ENCODE measurements around the gene BMP5.
"Not testable (repeated sequence)": the region's sequence is repeated elsewhere in the genome, so short reads cannot be mapped to it uniquely, and the experiment has no call there.

Gene BMP5

DNA sequence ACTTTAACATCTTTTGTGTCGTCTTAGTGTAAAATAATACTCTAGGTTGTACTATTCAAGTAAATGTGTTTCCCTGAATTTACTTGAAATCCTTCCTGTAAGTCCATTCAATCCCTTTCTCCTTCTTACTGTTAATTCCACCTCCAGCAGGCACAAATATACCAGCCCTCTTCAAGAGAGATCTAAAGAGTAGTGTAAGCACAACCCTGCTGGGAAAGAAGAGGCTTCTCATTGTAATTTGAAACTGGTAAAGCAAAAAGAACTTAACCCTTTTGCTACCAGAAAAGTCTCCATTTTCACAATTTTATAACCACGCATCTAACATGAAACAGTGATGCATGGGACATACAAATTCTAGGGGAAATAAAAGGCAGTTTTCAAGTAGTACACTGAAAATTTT is at the start of gene BMP5:
Gene BMP5 (minus strand): TSS at position 191 of the 400 bp plus-strand sequence. CDS start 725 bp downstream, outside the sequence.
- Mint-ChIP-seq H3K36me3 (no peaks in the 10 kb centered on the region), H3K4me3 (no peak within 1 kb of the TSS), H3K27ac (no peak within 1 kb of the TSS), H3K9me3 (peaks cover 10% of the 10 kb centered on the region), H3K4me1 (no peaks in the 10 kb centered on the region)
- DNase-seq (ENCODE audit: low spot score in 2 of 2) (no peak), ATAC-seq (no peak)

DNA sequence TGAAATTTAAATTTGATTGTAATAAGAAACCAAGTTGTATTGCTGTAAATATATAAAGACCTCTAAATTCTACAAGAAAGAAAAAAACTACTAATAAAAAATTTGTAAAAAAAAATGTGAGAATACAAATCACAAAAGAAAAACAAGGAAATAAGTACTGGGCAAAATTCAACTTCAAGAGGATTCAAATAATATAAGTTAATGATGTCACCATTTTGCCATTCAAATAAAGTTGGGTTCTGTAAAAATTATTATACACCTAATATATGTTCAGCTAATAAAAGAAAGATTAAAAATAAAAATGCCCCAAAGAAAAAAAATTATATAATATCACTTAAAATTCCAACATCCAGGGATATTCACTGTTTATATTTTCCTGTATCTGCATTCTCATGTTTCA is 47.0 kb upstream of the BMP5 start:
- Mint-ChIP-seq H3K36me3 (no peaks in the 10 kb centered on the region), H3K4me1 (no peaks in the 10 kb centered on the region), H3K4me3 (no peak overlapping the region), H3K9me3 (peaks cover 22% of the 10 kb centered on the region), H3K27ac (no peak overlapping the region)
- ATAC-seq (no peak), DNase-seq (ENCODE audit: low spot score in 2 of 2) (no peak)

DNA sequence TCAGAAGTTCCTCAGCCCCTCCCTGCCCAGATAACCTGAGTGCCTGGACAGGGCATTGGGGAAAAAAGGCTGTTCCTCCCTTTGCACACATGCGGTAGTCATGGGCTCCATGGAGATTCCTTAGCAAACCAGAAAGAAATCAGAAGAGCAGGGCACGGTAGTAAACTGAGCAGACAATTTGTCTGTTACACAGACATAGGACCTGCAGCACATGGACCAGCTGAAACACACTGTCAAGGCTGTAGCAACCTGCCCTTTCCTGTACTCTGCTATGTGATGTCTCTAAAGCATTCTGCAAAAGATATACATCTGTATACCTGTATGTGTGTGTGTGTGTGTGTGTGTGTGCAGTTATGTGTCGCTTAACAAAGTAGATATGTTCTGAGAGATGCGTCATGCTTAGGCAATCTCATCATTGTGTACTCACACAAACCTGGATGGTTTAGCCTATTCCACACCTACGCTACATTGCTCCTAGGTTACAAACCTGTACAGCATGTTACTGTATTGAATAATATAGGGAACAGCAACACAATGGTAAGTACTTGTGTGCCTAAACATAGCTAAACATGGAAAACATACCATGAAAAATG is 44.4 kb upstream of the BMP5 start:
- no peaks in the 10 kb centered on the region for H3K36me3 Mint-ChIP-seq
- H3K4me1 Mint-ChIP-seq = no peaks in the 10 kb centered on the region
- no peak for ATAC-seq
- H3K9me3 Mint-ChIP-seq = peaks cover 14% of the 10 kb centered on the region
- no peak overlapping the region for H3K27ac Mint-ChIP-seq
- no peak for DNase-seq (ENCODE audit: low spot score in 2 of 2)
- no peak overlapping the region for H3K4me3 Mint-ChIP-seq

DNA sequence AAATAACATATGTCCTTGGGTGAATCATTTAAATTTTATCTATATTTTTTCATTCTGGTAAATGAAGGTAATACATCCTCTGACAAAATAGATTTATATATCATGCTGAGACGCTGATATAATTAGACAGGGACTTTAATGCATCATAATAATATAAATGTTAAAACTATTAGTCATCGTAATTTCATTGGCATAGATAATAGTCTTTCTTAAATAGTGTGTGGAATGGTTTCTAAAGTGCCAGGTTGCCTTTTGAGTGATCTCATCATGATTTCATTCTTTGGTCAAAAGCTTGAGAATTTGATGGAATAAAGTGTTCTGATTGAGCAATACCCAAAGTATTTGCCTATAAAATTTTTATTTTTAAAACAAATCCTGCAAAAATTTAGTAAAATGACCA is 43.2 kb upstream of the BMP5 start:
- Mint-ChIP-seq H3K9me3 (peaks cover 14% of the 10 kb centered on the region), H3K4me1 (no peaks in the 10 kb centered on the region), H3K4me3 (no peak overlapping the region), H3K27ac (no peak overlapping the region), H3K36me3 (no peaks in the 10 kb centered on the region)
- ATAC-seq (no peak), DNase-seq (ENCODE audit: low spot score in 2 of 2) (no peak)

DNA sequence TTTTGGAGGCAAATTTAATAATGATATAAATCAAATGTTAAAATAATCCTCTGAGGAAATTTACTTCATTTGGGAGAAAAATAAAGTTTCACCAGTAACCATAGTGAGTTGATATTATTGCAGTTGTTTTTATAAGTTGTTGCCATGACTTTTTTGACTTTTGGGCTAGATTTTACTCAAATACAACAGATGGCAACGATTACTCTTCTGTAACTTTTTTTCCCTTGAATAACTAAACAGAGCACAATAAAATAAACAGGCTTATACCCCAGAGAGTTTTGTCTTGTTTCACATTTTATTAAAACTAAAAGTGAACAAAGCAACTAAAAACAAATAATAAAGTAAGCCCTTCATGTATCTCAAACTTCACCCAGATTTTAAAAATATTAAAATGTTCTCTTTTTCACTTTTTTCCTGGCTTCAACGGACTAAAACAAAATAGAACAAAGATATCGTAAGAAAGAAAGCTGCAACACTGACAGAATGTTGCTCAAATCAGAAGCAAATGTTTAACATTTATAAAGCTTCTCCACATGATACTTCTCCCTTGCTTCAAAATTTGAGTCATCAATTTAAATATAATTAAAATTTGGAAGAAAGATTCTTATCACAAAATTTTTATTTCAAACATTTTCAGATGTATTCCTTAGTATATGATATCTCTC is 42.5 kb upstream of the BMP5 start:
- H3K4me3 Mint-ChIP-seq = no peak overlapping the region
- no peaks in the 10 kb centered on the region for H3K36me3 Mint-ChIP-seq
- H3K9me3 Mint-ChIP-seq = peaks cover 15% of the 10 kb centered on the region
- H3K27ac Mint-ChIP-seq = no peak overlapping the region
- ATAC-seq = no peak
- H3K4me1 Mint-ChIP-seq = no peaks in the 10 kb centered on the region
- DNase-seq (ENCODE audit: low spot score in 2 of 2) = no peak

GRCh38 chr6:55916188-55916587 is 40.8 kb upstream of the BMP5 start:
- H3K4me1 Mint-ChIP-seq = no peaks in the 10 kb centered on the region
- H3K9me3 Mint-ChIP-seq = peaks cover 14% of the 10 kb centered on the region
- no peak for ATAC-seq
- no peak overlapping the region for H3K27ac Mint-ChIP-seq
- H3K36me3 Mint-ChIP-seq = no peaks in the 10 kb centered on the region
- no peak for DNase-seq (ENCODE audit: low spot score in 2 of 2)
- no peak overlapping the region for H3K4me3 Mint-ChIP-seq

DNA sequence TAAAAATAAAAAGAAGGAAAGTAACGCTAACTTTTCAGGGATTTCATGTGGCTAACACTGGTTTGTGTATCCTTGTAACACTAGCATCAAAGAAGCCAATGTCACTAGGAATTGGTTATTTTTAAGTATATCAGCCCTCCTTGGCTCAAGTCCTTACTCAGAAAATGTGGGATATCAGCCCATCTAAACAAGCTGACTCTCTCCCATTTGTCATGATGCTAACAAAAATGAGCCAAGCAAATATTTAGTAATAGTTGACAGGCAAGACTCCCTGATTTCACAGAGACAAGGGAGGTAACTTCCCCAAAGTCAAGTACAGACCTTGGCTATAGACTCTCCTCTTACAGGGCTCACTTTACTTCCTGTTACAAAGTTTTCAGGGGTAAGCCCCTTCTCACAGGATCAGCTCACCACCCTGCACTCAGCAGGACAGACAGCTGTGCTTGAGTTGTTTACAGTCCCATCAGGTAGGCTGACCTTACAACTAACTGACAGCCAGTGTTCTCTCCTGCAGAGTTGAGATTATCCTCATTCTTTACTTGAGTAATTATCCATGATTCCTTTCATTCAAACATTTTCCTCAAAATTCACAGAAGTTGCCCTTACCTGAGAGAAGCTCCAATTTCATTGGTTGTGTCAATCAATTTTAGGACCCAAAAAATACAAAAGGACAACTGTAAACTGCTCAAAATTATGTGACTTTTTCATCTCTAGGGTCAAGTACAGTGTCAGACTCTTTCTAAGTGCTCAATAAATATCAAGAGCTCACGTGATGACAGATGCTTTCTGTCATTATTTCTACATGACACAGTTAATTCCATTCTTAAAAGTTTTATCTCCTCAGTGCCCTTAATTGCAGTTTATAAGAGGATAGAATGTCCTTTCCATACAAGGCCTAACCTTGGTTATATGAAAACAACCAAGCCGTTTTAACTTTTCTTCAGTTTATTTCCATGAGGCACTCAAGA is 38.1 kb upstream of the BMP5 start:
- peaks cover 7% of the 10 kb centered on the region for H3K9me3 Mint-ChIP-seq
- no peaks in the 10 kb centered on the region for H3K4me1 Mint-ChIP-seq
- H3K27ac Mint-ChIP-seq = no peak overlapping the region
- H3K4me3 Mint-ChIP-seq = no peak overlapping the region
- ATAC-seq (no peak), DNase-seq (ENCODE audit: low spot score in 2 of 2) (no peak)
- H3K36me3 Mint-ChIP-seq = no peaks in the 10 kb centered on the region

GRCh38 chr6:55910466-55910865 is 35.1 kb upstream of the BMP5 start:
- DNase-seq (ENCODE audit: low spot score in 2 of 2); ATAC-seq; H3K4me3 Mint-ChIP-seq; H3K27ac Mint-ChIP-seq; H3K36me3 Mint-ChIP-seq; H3K4me1 Mint-ChIP-seq: not testable (repeated sequence)
- peaks cover 11% of the 10 kb centered on the region for H3K9me3 Mint-ChIP-seq

- H3K9me3 Mint-ChIP-seq = peaks cover 15% of the 10 kb centered on the region
- not testable (repeated sequence) for DNase-seq (ENCODE audit: low spot score in 2 of 2); H3K27ac Mint-ChIP-seq; H3K4me1 Mint-ChIP-seq; ATAC-seq; H3K4me3 Mint-ChIP-seq; H3K36me3 Mint-ChIP-seq
Measured at GRCh38 chr6:55909911-55910310, 34.5 kb upstream of the BMP5 start.

GRCh38 chr6:55902796-55903195 is 27.4 kb upstream of the BMP5 start:
- Mint-ChIP-seq H3K27ac (no peak overlapping the region), H3K9me3 (peaks cover 19% of the 10 kb centered on the region), H3K4me1 (no peaks in the 10 kb centered on the region), H3K36me3 (no peaks in the 10 kb centered on the region), H3K4me3 (no peak overlapping the region)
- DNase-seq (ENCODE audit: low spot score in 2 of 2) (no peak), ATAC-seq (no peak)

DNA sequence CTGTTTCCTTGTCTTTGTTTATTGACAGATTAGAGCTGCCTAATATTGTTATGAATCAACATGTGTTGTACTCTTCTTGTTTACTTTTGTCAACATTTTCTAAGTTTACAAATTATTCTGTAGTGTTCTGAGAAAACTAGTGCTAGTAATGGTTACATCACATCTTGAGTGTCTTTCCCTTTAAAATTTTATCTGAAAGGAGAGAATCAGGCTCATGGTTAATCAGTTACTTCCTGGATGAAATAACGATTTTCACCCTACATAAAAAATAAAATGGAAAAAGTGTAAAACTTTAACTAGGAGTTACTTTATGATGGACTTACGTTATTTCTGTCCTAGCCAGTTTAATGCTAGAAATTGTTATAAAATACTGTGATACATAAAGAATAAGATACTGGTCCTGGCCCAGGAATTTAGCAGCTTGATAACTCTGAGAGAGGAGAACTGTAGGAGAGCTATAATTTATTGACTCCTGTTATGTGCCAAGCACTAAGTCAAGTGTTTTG is 26.4 kb upstream of the BMP5 start:
- no peak for ATAC-seq
- Mint-ChIP-seq H3K36me3 (no peaks in the 10 kb centered on the region), H3K4me3 (no peak overlapping the region), H3K4me1 (no peaks in the 10 kb centered on the region), H3K27ac (no peak overlapping the region), H3K9me3 (peaks cover 23% of the 10 kb centered on the region)
- no peak for DNase-seq (ENCODE audit: low spot score in 2 of 2)

DNA sequence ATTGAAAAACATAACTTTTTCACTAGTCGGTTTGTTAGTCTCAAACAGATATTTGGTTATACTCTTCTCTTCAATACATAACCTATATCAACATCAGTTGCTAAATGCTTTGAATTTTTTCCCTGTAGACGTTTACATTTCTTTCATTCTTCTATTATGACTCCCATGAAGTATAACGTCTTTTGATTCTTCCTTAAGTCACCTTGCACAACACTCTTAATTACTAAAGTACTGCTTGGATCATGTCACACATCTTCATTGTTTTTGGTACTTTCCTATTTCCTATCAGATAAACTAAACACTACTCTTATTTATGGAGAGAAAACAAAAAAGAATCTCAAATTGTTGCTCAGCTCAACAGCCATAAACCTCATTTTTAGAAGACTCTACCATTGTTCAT is 23.0 kb upstream of the BMP5 start:
- ATAC-seq (no peak), DNase-seq (ENCODE audit: low spot score in 2 of 2) (no peak)
- no peak overlapping the region for H3K4me3 Mint-ChIP-seq
- H3K9me3 Mint-ChIP-seq = peaks cover 20% of the 10 kb centered on the region
- H3K36me3 Mint-ChIP-seq = no peaks in the 10 kb centered on the region
- no peaks in the 10 kb centered on the region for H3K4me1 Mint-ChIP-seq
- H3K27ac Mint-ChIP-seq = no peak overlapping the region

GRCh38 chr6:55897346-55897745 is 22.0 kb upstream of the BMP5 start:
- H3K27ac Mint-ChIP-seq = no peak overlapping the region
- no peaks in the 10 kb centered on the region for H3K4me1 Mint-ChIP-seq
- ATAC-seq = no peak
- H3K4me3 Mint-ChIP-seq = no peak overlapping the region
- no peak for DNase-seq (ENCODE audit: low spot score in 2 of 2)
- no peaks in the 10 kb centered on the region for H3K36me3 Mint-ChIP-seq
- peaks cover 16% of the 10 kb centered on the region for H3K9me3 Mint-ChIP-seq

DNA sequence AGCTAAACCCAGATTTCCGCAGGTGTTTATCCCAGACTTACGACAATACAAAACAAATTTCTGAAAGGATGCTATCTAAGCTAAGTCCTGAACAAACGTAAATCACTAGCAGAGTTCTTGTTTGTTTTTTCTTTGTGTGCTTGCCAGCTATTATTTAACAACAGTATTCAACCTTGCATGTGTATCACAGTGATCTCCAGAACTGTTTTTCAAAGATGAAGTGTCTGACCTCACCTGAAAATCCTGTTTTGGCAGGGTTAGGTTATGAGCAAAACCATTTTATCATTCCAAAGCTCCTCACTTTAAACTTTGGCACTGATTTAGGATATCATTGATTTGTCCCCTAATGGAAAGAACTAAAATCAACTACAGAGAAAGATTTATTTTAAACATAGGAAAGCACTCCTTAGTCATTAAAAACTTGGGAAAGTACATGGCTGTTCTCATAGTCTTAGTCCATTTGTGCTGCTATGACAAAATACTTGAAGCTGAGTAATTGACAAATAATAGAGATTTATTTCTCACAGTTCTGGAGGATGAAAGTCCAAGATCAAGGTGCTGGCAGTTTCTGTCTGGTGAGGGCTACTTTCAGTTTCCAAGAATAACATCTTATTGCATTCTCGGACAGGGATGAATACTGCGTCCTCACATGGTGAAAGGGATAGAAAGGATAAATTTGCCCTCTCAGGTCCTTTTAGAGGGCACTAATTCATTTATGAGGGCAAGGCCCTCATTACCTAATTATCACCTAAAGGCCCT is 20.8 kb upstream of the BMP5 start:
- peaks cover 16% of the 10 kb centered on the region for H3K9me3 Mint-ChIP-seq
- H3K27ac Mint-ChIP-seq = no peak overlapping the region
- H3K36me3 Mint-ChIP-seq = no peaks in the 10 kb centered on the region
- no peaks in the 10 kb centered on the region for H3K4me1 Mint-ChIP-seq
- ATAC-seq = no peak
- H3K4me3 Mint-ChIP-seq = no peak overlapping the region
- no peak for DNase-seq (ENCODE audit: low spot score in 2 of 2)

All from stimulated activated effector memory CD8-positive, alpha-beta T cell treated with anti-CD3 and anti-CD28 coated beads, Interleukin-12 subunit alpha, Interleukin-12 subunit beta, amount 100 ng/mL, for 72 hours (primary cell).